Measurements from ENCODE around the gene AKIRIN2.
"Not testable (repeated sequence)": the region's sequence is repeated elsewhere in the genome, so short reads cannot be mapped to it uniquely, and the experiment has no call there.

Gene AKIRIN2

GRCh38 chr6:87718662-87719433 is 16.8 kb upstream of the AKIRIN2 start:
- peak; percentile 41 for ATAC-seq

GRCh38 chr6:87716928-87717614 is 15.0 kb upstream of the AKIRIN2 start:
- ATAC-seq (no peak), DNase-seq (no peak)

More at GRCh38 chr6:87718662-87719433, 16.8 kb upstream of the AKIRIN2 start:
- DNase-seq: no peak

- DNase-seq: no peak
- peak; percentile 86 for ATAC-seq
Observed at GRCh38 chr6:87714093-87714842, 12.2 kb upstream of the AKIRIN2 start.

DNA sequence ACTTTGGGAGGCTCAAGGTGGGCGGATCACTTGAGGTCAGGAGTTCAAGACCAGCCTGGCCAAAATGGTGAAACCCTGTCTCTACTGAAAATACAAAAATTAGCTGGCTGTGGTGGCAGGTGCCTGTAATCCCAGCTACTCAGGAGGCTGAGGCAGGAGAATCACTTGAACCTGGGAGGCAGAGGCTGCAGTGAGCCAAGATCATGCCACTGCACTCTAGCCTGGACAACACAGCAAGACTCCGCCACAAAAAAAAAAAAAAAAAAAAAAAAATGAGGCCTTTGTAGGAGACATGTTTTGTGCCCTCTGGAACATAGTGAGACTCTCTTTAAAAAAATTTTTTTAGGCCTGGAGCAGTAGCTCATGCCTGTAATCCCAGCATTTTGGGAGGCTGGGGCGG is 10.7 kb upstream of the AKIRIN2 start:
- ATAC-seq, DNase-seq: not testable (repeated sequence)

GRCh38 chr6:87710090-87710489 is 8.1 kb upstream of the AKIRIN2 start:
- ATAC-seq: no peak
- DNase-seq: no peak

DNA sequence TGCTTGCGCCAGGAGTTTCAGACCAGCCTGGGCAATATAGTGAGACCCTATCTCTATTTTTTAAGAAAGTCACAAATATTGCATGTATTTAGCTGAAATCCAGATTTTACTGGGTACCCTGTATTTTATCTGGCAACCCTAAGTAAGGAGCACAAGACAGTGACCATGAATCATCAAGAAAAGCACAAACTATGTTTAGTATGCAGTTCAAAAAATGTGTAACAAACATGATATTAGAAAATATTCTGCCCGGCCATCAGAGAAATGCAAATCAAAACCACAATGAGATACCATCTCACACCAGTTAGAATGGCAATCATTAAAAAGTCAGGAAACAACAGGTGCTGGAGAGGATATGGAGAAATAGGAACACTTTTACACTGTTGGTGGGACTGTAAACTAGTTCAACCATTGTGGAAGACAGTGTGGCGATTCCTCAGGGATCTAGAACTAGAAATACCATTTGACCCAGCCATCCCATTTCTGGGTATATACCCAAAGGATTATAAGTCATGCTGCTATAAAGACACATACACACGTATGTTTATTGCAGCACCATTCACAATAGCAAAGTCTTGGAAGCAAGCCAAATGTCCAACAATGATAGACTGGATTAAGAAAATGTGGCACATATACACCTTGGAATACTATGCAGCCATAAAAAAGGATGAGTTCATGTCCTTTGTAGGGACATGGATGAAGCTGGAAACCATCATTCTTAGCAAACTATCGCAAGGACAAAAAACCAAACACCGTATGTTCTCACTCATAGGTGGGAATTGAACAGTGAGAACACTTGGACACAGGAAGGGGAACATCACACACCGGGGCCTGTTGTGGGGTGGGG is 6.8 kb upstream of the AKIRIN2 start:
- ATAC-seq, DNase-seq: not testable (repeated sequence)

GRCh38 chr6:87706187-87706966 is 4.3 kb upstream of the AKIRIN2 start:
- ATAC-seq (no peak), DNase-seq (no peak)

DNA sequence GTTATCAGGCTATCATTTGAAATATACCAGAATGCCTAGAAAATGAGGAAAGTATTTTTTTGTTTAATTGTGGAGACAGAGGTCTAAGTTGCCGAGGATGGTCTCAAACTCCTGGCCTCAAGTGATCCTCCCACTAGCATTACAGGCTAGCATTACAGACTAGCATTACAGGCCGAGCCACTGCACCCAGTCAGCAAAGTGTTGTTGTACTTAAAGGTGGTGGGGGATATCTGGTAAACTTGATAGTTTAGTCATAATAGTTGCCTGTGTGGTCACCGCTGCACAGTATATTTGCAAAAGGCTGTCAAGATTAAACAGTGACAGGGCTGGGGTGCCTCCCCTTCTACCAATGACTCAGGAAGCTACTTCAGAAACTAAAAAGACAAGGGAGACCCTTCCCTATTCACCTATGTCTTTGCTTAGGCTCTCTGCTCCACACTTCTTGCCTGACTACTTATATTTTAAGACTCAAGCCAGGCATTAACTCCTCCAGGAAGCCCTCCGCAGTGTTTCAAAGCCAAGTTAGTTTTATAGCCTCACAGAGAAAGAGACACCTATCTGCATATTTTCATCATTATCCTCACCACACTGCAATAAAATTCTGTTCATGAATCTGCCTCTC is 3.1 kb upstream of the AKIRIN2 start:
- ATAC-seq: peak; percentile 63
- DNase-seq: peak; percentile 49

GRCh38 chr6:87703039-87703438 is 1.0 kb upstream of the AKIRIN2 start:
- not testable (repeated sequence) for ATAC-seq, DNase-seq

- DNase-seq: no peak
- no peak for ATAC-seq
Observed at GRCh38 chr6:87702589-87702945, 534 bp upstream of the AKIRIN2 start.

GRCh38 chr6:87701344-87701675 is 723 bp downstream of the AKIRIN2 start:
- no peak for DNase-seq

DNA sequence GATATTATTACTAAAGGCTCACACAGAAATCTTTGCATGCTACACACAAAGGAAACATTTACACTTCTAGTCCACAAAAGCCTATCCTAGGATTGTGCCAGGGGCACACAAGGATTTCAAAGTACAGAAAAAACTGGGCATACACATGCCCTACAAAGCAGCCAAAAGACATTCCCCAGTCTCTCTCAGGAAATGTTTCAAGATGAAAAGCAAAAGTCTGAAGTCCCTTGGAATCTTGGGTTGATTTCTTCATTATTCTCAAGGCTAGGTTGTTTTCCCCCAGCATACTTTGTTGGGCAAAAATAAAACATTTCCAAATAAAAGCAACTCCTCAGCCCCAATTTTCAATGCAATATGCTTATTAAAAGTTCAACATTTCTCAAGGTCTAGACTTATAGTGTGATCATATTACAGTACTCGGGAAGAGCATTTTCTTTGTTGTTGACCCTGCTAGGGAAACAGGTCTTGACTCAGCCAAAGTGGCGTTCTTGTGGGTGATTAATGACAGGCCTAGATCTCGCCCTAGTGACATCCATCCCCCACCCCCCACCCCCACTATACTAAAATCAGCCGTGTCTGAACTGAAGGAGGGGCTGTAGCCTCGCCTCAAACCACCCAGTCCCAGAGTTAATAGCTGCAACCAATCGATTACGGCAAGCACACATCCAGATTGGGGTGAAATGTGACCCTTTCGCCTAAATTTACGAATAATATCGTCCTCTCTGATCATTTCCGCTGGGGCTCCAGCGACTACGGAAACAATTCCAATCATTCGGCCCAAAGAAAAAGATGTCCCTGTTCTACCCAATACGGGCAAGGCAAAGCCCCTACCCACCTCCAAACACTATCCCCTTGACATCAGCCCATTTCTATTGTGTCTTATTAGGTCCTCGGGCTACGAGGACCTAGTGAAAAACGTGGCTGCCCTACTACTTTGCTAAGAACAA is 1.4 kb downstream of the AKIRIN2 start:
- DNase-seq (peak; percentile 38), ATAC-seq (peak; percentile 24)

More at GRCh38 chr6:87701344-87701675, 723 bp downstream of the AKIRIN2 start:
- ATAC-seq: peak; percentile 1

DNA sequence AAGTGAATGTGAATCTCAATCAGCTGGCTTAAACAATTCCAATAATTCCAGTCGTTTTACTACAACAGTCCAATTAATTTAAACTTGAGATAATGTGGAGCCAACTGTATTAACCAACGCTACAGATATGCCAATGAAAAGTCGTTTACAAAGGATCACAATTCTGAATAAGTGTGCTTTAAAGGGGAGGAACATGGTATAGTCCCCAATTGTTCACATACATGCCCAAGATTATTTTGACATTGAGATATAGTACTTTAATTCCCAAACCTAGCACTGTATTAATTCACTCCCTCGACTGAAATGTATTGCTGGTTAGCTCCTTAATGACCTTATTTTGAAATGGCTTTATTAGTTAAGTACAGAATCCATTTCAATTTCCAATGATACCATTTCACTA is 2.5 kb downstream of the AKIRIN2 start:
- DNase-seq (no peak), ATAC-seq (no peak)

DNA sequence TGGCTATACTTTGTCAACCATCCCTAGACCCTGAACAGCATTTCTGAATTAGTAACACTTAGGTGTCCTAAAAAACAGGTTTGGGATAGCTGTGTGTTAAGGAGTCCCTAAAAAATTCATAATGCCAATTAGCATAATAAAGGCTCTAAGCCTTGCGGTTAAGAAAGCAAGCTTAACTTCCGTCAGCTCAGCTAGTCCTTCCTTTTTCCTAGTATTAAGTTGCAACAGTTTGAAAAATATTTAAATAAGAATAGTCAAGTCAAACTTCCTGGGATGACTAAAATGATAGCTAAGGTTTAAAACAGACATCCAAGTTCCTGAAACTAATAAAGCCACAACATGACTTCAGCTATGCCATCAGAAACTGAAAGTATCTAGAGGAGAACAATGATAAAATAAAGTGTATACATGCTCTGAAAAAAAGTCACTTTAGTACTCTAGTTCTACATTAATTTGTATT is 3.5 kb downstream of the AKIRIN2 start:
- no peak for ATAC-seq
- DNase-seq: no peak

DNA sequence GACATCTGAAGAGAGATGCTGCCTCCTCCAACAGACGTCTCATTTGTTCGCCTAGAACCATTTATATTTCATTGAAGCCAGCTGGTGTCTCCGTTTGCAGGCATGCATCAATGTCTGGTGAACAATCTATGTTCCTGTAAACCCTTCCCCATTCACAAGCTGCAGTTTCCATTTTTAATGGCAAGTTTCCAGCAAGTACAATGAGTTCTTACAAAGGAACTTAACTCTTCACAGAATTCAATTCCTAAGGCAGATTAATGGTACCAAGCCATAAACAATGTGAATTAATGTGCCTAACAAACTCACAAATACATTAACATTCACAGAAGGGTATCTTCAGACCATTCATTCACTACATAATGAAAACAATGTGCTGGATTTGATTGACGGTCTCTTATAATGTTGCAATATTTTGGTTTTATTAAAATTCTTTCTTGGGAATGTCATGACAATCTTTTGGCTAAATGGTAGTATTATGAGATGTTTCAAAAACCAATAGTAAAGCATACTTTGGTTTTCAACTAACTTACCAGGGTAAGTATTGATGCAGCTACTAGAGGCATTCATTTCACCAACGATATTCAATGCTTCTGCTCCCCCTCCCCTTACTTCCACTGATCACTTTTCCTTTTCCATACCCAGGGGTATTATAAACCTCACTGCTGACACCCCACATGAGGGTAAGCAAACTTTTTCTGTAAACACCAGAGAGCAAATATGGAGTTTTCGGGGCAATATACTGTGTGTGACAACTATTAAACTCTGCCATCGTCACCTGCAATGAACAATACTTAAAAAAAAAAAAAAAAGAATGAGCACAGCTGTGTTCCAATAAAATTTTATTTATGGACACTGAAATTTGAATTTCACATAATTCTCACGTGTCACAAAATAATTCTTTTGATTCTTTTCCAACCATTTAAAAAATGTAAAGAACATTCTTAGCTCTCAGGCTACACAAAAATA is 4.2 kb downstream of the AKIRIN2 start:
- no peak for DNase-seq

GRCh38 chr6:87696817-87697216 is 5.2 kb downstream of the AKIRIN2 start:
- DNase-seq, ATAC-seq: not testable (repeated sequence)

More for the DNA sequence above, 4.2 kb downstream of the AKIRIN2 start:
- ATAC-seq: no peak

DNA sequence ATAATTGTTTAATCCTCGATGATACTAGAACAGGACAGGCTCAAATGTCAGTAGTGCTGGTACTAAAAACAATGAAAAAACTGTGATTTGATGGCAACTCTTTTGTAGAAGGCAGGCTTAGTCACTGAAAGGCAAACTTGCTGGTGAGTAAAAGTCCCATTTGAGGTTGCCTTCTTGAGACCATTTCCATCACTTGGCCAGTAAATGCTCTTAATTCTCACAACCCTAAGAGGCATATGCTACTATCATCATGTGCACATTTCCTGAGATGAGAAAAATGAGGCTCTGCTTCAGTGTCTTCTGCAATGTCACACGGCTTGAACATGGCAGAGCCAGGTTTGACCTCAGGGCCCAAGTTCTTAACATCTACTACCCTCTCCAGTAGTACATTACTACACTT is 9.9 kb downstream of the AKIRIN2 start:
- ATAC-seq (peak; percentile 32), DNase-seq (no peak)

- no peak for DNase-seq
- ATAC-seq: no peak
Observed at GRCh38 chr6:87690441-87690840, 11.6 kb downstream of the AKIRIN2 start.

All from stimulated activated naive CD8-positive, alpha-beta T cell treated with anti-CD3 and anti-CD28 coated beads, Interleukin-15, Interleukin-2, amounts not matched to agents 100 U/mL and 50 U/mL, for 24 hours (primary cell).